Mesothelial cell of epicardium (in vitro differentiated cells): ENCODE measurements around the gene OSGEP. TPM values are rescaled to one million over a fixed set of nuclear protein-coding genes. Genes with fewer than 3 reads are reported as not detected.

Source experiments
- DNase-seq, 2 experiments: peaks; one replicate each; pipeline ENCODE4 v3.0.0; 2021; ENCODE audit warnings: low spot score in 2 of 2; ENCODE audit not compliant: unreplicated experiment in 2 of 2
- H3K27ac Mint-ChIP-seq: 2 replicates; pipeline ENCODE4 v1.8.0; 2021; ENCODE audit warnings: mixed read lengths
- H3K27me3 Mint-ChIP-seq: 2 replicates; pipeline ENCODE4 v1.8.0; 2021; ENCODE audit warnings: low read depth, mixed read lengths
- H3K36me3 Mint-ChIP-seq: 2 replicates; pipeline ENCODE4 v1.8.0; 2021; ENCODE audit warnings: mixed read lengths
- H3K4me1 Mint-ChIP-seq: 2 replicates; pipeline ENCODE4 v1.8.0; 2021; ENCODE audit warnings: mixed read lengths
- H3K4me3 Mint-ChIP-seq: 2 replicates; pipeline ENCODE4 v1.8.0; 2021; ENCODE audit warnings: mild to moderate bottlenecking, moderate library complexity, mixed read lengths
- H3K9me3 Mint-ChIP-seq: 2 replicates; pipeline ENCODE4 v1.8.0; 2021; ENCODE audit warnings: mixed read lengths
- total RNA-seq: library from RNA; stranded (reverse); gene quantifications from 3 replicates; pipeline ENCODE4 v1.2.1, GENCODE V29; 2021
- TF ChIP-seq, protein P1 (sequence below): fragments of 200-600 bp; sonication (generic); IDR thresholded peaks from one replicate; pipeline ENCODE4 v1.5.0; 2021; ENCODE audit warnings: antibody characterized with exemption; ENCODE audit not compliant: unreplicated experiment

The OSGEP gene
- total RNA-seq, 1 donor from 2014 or later = 67.0 TPM

DNA sequence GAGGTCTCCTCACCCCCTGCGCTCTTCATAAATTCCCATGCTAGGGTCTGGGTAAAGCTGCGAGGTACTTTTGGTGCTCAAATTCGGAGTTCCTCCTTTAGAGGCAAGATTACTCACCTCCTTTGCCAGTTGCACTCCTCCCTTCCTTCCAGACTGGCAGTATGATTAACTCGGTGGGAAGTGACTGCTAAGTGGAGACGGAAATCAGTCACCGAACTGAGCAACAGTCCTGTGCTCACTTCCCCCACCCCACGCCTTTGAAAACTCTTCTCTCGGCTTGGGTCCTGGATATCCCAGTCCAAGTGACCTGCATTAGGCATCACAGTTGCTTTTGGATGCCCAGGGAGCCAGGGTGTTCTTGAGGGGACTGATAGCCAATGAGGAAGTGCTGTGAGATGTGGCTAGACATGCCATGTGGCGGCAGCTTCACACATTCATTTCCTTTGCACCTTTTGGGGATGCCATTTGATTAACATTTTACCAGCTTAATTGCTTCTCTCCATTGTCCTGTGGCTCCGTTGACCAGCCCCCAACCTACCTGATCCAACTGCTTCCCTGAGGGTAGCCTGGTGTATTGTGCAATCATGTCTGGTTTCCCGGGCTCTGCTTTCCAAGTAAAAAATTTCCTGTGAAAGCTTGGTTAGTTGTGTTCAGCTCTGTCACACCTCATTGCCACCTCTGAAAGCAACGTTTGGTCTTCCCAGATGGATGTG, 15.4 kb upstream of the OSGEP start:
- Mint-ChIP-seq H3K9me3 (no peaks in the 10 kb centered on the region), H3K4me1 (peaks cover 16% of the 10 kb centered on the region), H3K36me3 (peaks cover 6% of the 10 kb centered on the region), H3K4me3 (peak overlapping the region; percentile 91), H3K27ac (peak overlapping the region; percentile 88), H3K27me3 (no peaks in the 10 kb centered on the region)
- TF ChIP-seq, protein P1, sequence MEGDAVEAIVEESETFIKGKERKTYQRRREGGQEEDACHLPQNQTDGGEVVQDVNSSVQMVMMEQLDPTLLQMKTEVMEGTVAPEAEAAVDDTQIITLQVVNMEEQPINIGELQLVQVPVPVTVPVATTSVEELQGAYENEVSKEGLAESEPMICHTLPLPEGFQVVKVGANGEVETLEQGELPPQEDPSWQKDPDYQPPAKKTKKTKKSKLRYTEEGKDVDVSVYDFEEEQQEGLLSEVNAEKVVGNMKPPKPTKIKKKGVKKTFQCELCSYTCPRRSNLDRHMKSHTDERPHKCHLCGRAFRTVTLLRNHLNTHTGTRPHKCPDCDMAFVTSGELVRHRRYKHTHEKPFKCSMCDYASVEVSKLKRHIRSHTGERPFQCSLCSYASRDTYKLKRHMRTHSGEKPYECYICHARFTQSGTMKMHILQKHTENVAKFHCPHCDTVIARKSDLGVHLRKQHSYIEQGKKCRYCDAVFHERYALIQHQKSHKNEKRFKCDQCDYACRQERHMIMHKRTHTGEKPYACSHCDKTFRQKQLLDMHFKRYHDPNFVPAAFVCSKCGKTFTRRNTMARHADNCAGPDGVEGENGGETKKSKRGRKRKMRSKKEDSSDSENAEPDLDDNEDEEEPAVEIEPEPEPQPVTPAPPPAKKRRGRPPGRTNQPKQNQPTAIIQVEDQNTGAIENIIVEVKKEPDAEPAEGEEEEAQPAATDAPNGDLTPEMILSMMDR = no peak
- no peak for DNase-seq

DNA sequence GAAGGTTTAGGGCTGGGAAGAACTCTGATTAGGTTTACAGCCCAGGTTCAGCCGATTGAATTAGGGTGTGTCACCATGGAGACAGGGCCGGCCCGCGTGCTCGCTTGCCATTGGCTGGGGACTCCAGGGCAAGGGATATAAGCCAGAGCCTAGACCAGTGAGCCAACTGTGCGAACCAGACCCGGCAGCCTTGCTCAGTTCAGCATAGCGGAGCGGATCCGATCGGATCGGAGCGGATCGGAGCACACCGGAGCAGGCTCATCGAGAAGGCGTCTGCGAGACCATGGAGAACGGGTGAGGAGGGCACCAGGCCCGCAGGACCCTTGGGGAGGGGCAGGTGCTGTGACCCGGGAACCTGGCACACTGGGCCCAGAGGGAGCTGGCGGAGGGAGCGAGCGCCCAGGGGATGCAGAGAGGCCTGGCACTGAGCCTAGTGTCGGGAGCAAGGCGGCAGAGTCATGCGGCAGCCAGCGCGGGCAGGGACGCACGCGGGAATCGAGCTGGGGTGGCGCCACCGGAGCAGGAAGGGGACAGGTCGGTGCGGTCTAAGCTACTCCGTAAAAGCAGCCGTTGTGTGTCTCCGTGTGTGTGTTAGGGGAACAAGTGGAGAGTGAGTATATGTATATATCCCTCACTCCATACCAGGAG, 14.8 kb upstream of the OSGEP start, which contains the start of gene PNP:
TSS of gene PNP (plus strand) at position 165 of the 648 bp plus-strand sequence. CDS start at position 284, 119 bp downstream.
- TF ChIP-seq, protein P1 = no peak
- H3K36me3 Mint-ChIP-seq = no peaks in the 10 kb centered on the region
- H3K27me3 Mint-ChIP-seq = peaks cover 4% of the 10 kb centered on the region
- peak within 1 kb of the TSS; percentile 91 for H3K4me3 Mint-ChIP-seq
- H3K27ac Mint-ChIP-seq = peak within 1 kb of the TSS; percentile 88
- peaks cover 16% of the 10 kb centered on the region for H3K4me1 Mint-ChIP-seq
- no peaks in the 10 kb centered on the region for H3K9me3 Mint-ChIP-seq
- DNase-seq = peak; percentile 46 to 74

DNA sequence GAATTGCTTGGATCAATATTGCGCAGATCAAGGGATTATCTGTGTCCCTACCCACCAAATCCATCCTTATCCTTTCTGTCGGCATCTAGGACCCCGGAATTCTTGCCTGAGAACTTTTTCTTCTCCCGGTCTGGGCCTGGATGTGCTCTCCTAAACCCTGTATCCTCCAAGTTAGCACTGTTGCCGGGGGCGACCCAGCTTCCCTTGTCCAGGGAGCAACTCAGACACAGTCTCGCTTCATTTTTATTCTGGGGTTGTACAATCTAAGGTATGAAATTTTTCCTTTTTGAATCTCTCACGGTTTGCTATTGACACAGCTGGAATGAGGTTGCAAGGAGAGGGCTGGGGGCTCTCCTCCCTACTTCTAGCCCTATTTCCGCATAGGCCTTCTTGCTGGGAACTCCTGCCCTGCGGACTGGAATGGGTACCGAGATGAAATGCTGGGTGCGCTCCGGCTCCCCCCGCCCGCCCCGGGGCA, 14.2 kb upstream of the OSGEP start:
- no peak for DNase-seq
- no peaks in the 10 kb centered on the region for H3K36me3 Mint-ChIP-seq
- H3K9me3 Mint-ChIP-seq = no peaks in the 10 kb centered on the region
- peak overlapping the region; percentile 88 for H3K27ac Mint-ChIP-seq
- H3K4me1 Mint-ChIP-seq = peaks cover 16% of the 10 kb centered on the region
- peaks cover 4% of the 10 kb centered on the region for H3K27me3 Mint-ChIP-seq
- H3K4me3 Mint-ChIP-seq = peak overlapping the region; percentile 91
- TF ChIP-seq, protein P1 = no peak

DNA sequence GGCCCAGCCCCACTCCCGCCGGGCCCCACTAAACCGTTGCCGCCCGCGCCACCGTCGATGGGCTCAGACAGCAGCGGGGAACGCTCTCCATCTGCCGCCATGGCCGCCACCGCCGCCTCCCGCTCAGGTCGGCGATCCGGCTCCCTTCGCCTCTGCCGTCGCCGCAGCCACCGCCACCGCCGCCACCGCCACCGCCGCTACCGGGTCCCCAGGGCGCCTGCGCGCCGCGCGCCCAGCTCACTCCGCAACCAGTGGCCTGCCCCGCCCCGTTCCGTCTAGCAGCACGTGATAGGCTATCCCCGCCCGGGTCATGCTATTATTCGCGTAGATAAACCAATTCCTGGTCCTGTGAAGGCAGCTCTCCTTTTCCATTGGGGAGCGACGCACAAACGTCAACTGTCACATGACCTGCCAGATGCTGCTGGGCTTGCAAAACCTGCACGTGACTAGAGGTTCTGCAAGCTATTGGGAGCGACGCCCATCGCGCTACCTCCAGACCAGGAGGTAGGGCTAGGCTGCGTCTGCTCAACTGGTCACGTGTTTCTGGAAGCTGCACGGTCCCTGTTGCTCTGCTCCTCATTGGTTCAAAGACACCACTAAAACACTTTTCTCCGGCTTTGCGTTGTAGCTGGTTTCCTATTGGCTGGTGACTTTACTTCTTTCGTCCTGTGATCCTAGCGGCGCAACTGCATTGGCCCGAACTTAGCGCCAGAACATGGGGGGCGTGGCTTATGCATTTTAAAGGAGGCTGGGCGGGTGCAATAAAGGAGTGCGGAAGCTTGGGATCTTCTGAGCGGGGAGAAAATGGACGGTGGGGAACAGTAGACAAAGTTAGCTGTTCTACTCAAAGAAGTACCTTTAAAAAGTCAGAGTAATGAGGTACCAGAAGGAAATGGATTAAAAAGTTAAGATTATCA, 6.9 kb upstream of the OSGEP start, which contains the start of gene PIP4P1:
TSS of gene PIP4P1 (minus strand) at position 210 of the 917 bp plus-strand sequence. CDS start at position 101, 109 bp downstream.
- peak; percentile 97 to 98 for DNase-seq
- H3K4me1 Mint-ChIP-seq = peaks cover 16% of the 10 kb centered on the region

More for the DNA sequence above, 6.9 kb upstream of the OSGEP start, which contains the start of gene PIP4P1:
- Mint-ChIP-seq H3K36me3 (peaks cover 6% of the 10 kb centered on the region), H3K9me3 (no peaks in the 10 kb centered on the region), H3K27me3 (peaks cover 4% of the 10 kb centered on the region), H3K27ac (peak within 1 kb of the TSS; percentile 94), H3K4me3 (peak within 1 kb of the TSS; percentile 70)
- TF ChIP-seq, protein P1 = no peak
